ENCODE results near the gene DLG2. TPM values are rescaled to one million over a fixed set of nuclear protein-coding genes. Genes with fewer than 3 reads are reported as not detected.
A peak's percentile ranks its signal among the peaks of the same experiment; 100 is the strongest.

DLG2 gene
- total and polyA plus RNA-seq, 2 donors (not counting 3 experiments of a cell fraction or from before 2014, with no cell fraction given) = 0.15 to 1.1 TPM

- Histone ChIP-seq H3K4me1 (ENCODE audit: control insufficient read depth, extremely low read depth, insufficient read depth, low read length) (no peaks in the 10 kb centered on the region), H3K4me3 (replicated peaks in 1 of 3; ENCODE audit: insufficient read depth in 1 of 3, low read depth in 1 of 3, low read length in 3 of 3) (no peak overlapping the region), H3K27me3 (ENCODE audit: control insufficient read depth in 2 of 2, insufficient read depth in 2 of 2, low read length in 2 of 2) (no peaks in the 10 kb centered on the region), H3K79me2 (ENCODE audit: control insufficient read depth, insufficient read depth, low read length) (no peaks in the 10 kb centered on the region), H3K36me3 (ENCODE audit: control insufficient read depth in 2 of 2, extremely low read depth in 1 of 2, insufficient read depth in 2 of 2, low read length in 2 of 2) (no peaks in the 10 kb centered on the region), H3K4me2 (ENCODE audit: insufficient read depth, low read length) (no peak overlapping the region), H3K9me1 (replicated peaks; ENCODE audit: control insufficient read depth, extremely low read depth, insufficient read depth, low read length) (no peaks in the 10 kb centered on the region), H2AFZ (ENCODE audit: low read depth, low read length) (no peak overlapping the region), H4K20me1 (replicated peaks; ENCODE audit: control insufficient read depth, extremely low read depth, insufficient read depth, low read length) (no peaks in the 10 kb centered on the region), H3K9ac (replicated peaks; ENCODE audit: extremely low read depth, insufficient read depth, low read length) (no peak overlapping the region), H3K9me3 (replicated peaks; ENCODE audit: control insufficient read depth, insufficient read depth, low read length) (no peaks in the 10 kb centered on the region), H3K27ac (ENCODE audit: insufficient read depth, low read depth, low read length) (no peak overlapping the region)
- dilution Hi-C loops (cut with MboI; ENCODE audit: extremely low pct_ligation_motif_present, low sequenced_read_pairs) (no loop called here), intact Hi-C loops (cut with micrococcal nuclease) (no loop called here)
- CTCF ChIA-PET = interaction anchor here (1.1 kb wide), 1 partner anchor 165 kb away, joined by 3 read pairs; no protein-coding TSS in a partner anchor
- POLR2A ChIA-PET = no interaction called here
- FAIRE-seq (no peak), DNase-seq (ENCODE audit: low read depth, low spot score) (peak; percentile 3)
- TF ChIP-seq MYC (IDR thresholded peaks at IDR 0.05; ENCODE audit: low read depth, low read length) = no peak
- TF ChIP-seq, protein P1, sequence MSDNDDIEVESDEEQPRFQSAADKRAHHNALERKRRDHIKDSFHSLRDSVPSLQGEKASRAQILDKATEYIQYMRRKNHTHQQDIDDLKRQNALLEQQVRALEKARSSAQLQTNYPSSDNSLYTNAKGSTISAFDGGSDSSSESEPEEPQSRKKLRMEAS (IDR thresholded peaks at IDR 0.05; ENCODE audit: insufficient read depth, insufficient read length) = no peak
- TF ChIP-seq EZH2 (IDR thresholded peaks at IDR 0.05; ENCODE audit: borderline replicate concordance, low read depth, low read length, severe bottlenecking) = no peak
- peak; percentile 48 for TF ChIP-seq FOS (IDR thresholded peaks at IDR 0.05; ENCODE audit: borderline replicate concordance, insufficient read depth, low read length)
- no peak for TF ChIP-seq POLR2A (IDR thresholded peaks at IDR 0.05; ENCODE audit: low read depth, low read length)
- TF ChIP-seq GATA2 (IDR thresholded peaks at IDR 0.05; ENCODE audit: insufficient read depth, insufficient read length, low read depth, low read length) = no peak
- TF ChIP-seq CTCF (IDR thresholded peaks at IDR 0.05; ENCODE audit: extremely low read depth in 1 of 2, insufficient read depth in 1 of 2, low read depth in 1 of 2, low read length in 2 of 2) = no peak
- peak; percentile 41 for TF ChIP-seq JUN (IDR thresholded peaks at IDR 0.05; ENCODE audit: borderline replicate concordance, insufficient read depth, insufficient read length, low read depth)
- no peak for TF ChIP-seq POLR2AphosphoS5 (IDR thresholded peaks at IDR 0.05; ENCODE audit: insufficient read depth, low read depth, low read length)
- no TSS peak for BruUV-seq (replicated peaks)
These were observed 2167.3 kb downstream of the DLG2 start for GRCh38 chr11:83459798-83460197.
